HG03439 (cell line): Measurements from ENCODE around the gene VAV2.
"Not testable (repeated sequence)": the region's sequence is repeated elsewhere in the genome, so short reads cannot be mapped to it uniquely, and the experiment has no call there.

ENCODE experiments used
- ATAC-seq: cut with Tn5 transposase; IDR thresholded peaks from one replicate; pipeline ENCODE4 v1.9.1; 2021; ENCODE audit warnings: mild to moderate bottlenecking, moderate library complexity; ENCODE audit not compliant: unreplicated experiment

VAV2 gene

GRCh38 chr9:133969681-133970580, 22.2 kb downstream of the VAV2 start:
- no peak for ATAC-seq

DNA sequence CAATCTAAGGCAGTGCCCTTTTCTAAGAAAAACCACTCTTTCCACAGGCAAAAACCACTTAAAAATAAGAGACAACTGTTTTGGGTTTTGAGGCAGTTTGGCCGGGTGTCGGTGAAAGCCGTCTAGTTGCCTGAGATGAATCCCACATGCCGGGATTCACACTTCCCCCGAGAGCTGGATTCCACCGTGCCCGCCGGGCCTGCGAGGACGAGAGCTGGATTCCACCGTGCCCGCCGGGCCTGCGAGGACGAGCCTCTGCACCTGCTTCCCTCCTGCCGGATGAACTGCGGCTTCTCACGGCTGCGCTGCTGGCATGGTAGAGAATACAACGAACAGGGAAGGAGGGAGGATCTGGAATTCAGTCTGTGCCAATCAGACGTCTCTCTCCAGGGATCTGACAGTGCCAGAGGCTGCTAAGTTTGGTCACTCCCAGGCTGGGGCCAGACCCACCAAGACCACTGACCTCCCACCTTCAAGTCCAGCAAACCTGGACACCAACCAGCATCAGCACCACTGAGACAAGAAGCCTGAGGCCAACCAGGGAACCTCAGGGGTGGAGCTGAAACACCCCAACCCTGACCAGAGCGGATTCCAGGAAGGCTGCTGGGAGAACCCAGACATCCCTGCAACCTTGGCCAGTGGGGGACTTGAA, 23.0 kb downstream of the VAV2 start:
- no peak for ATAC-seq

DNA sequence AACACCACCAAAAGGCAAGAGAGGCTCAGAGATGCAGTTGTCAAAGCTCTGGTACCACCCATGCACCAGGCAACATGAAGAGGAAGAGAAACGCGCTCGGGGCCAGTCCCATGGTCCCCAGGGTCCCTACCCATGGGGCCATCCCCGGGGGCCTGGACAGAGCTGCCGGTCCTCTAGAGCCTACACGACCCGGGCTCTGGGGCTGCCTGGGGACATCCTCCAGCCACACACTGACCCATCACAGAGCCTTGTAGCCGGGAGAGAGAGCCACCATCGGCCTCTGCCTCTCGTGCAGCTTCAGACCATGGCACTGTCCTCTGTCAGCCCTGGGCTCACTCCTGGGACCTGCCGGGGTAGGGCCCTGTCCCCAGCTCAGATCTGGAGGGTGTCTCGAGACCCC, 23.7 kb downstream of the VAV2 start:
- ATAC-seq = no peak

DNA sequence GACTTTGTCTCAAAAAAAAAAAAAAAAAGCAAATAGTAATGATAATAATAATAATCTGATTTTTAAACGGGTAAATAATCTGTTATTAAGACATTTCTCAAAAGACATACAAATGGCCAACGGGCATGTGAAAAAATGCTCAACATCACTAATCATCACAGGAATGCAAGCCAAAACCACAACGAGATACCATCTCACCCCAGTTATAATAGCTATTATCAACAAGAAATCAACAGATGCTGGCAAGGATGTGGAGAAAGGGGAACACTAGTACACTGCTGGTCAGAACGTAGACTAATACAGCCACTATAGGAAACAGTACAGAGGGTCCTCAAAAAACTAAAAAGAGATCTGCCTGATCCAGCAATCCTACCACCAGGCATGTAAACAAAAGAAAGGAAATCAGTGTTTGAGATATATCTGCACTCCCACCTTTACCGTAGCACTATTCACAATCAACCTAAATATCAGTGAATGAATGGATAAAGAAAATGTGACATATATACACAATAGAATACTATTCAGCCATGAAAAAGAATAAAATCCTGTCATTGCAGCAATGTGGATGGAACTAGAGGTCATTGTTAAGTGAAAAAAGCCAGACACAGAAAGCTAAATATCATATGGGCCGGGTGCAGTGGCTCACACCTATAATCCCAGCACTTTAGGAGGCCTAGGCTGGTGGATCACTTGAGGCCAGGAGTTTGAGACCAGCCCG, 24.9 kb downstream of the VAV2 start:
- no peak for ATAC-seq

GRCh38 chr9:133964463-133964862, 27.7 kb downstream of the VAV2 start:
- ATAC-seq = no peak

- no peak for ATAC-seq
These were observed 29.0 kb downstream of the VAV2 start for GRCh38 chr9:133963166-133963565.

GRCh38 chr9:133962341-133962740, 29.8 kb downstream of the VAV2 start:
- ATAC-seq = no peak

GRCh38 chr9:133961226-133962165, 30.6 kb downstream of the VAV2 start:
- ATAC-seq = no peak

GRCh38 chr9:133960568-133961129, 31.5 kb downstream of the VAV2 start:
- no peak for ATAC-seq

DNA sequence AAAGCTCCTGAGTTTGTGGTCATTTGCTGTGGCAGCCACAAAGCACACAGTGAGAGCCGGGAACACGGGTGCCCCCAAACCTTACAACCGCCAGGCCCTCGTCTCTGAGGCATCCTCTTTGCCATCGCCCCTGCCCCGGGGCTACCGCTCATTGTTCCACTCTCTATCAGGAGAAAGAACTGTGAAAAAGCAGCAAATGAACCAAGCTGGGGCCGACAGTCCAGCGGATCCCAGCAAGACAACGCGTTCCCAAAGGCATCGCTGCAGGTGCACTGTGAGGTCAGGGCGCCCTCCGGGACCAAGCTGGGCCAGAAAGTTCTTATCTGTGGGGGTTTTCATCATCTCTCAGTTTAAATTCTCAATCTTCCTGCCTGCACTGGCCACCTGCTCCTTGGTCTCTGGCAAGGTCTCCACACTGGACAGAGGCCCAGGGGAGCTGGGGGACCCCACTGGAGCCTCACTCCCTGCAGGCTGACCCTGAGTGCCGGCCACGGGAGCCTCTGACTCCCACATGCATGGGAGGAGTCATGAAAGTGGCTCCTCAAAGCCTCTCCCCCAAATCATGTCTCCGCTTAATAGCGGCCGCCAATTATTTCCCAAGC, 32.1 kb downstream of the VAV2 start:
- no peak for ATAC-seq

- ATAC-seq = no peak
These were observed 33.0 kb downstream of the VAV2 start for GRCh38 chr9:133959171-133959570.

- no peak for ATAC-seq
These were observed 33.4 kb downstream of the VAV2 start for GRCh38 chr9:133958756-133959155.

DNA sequence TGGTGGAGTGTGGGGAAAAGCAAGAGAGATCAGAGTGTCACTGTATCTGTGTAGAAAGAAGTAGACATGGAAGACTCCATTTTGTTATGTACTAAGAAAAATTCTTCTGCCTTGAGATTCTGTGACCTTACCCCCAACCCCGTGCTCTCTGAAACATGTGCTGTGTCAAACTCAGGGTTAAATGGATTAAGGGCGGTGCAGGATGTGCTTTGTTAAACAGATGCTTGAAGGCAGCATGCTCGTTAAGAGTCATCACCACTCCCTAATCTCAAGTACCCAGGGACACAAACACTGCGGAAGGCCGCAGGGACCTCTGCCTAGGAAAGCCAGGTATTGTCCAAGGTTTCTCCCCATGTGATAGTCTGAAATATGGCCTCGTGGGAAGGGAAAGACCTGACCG, 34.4 kb downstream of the VAV2 start:
- ATAC-seq = not testable (repeated sequence)

DNA sequence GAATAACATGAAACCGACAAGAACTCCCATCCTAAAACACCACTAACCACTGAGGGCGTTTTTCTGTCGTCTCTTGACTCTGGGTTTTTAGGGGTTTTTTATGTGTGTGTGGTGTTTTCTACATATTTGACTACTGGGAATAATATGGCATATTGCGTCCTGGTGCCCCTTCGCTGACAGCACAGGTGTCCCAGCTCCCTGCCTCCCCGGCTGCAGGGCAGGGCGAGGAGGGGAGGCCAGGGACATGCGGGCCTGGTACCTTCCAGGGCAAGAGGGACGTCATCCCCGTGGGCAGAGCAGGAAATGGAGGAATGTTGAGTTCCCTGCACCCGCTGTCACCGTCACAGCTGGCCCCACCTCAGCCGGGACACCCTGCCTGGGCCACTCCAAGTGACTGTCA, 34.8 kb downstream of the VAV2 start:
- no peak for ATAC-seq

DNA sequence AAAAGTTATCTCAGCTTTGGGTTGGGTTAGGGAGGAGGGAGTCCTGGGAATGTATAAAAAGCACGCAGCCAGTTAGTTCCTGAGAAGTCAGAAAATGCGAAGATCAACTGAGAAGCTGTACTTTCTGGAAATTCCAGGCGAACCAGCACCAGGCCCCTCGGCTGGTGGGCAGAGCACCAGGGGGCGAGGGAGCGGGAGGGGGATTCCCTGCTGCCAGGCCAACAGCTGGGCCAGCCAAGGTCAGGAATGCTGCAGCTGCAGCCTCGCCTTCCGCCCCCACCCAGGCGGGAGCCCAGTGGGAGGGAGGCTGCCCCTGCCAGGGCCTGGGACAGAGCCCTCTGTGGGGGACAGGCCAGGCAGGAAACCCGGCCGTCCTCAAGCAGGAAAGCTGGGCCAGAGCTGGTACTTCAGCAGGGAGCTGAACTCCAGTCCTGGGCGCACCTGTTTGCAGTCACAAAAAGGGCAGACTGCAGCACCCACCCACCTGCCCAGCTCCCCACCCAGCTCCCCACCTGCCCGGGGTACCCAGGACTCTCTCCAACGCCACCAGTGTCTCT, 35.5 kb downstream of the VAV2 start:
- ATAC-seq = no peak

GRCh38 chr9:133955821-133956411, 36.2 kb downstream of the VAV2 start:
- no peak for ATAC-seq

- ATAC-seq = no peak
These were observed 37.1 kb downstream of the VAV2 start for GRCh38 chr9:133954862-133955529.

DNA sequence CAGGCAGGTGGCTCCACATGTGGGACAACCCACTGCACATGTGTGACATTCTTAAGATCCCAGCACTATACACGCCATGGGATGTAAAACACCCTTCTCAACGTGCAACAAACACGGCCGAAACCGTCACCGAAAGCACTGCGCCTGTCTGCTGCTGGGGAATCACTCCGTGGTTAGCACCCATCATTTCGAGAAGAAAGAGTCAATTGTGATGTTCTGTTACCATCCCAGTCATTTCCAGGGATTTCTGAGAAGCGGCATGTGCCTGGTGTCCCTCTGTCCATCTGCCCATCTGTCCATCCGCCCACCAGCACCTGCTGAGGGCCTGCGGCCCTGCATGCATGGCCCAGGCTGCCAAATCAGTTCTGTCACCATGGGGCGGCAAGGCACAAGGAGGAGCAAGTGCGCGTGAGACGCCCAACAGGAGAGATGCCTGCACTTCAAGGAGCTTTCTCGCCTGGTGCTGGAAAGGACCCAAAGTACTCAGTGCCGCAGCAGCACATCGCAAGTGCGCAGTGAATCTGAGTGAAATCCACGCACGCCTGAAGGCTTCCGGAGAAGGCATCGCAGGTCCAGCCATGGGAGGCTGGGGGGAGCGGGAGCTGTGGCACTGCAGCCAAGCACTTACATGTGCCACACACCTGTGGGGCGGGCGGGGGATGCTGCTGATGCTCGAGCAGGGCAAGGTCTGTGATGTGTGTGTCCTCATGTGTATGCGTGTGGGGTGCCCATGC, 38.0 kb downstream of the VAV2 start:
- no peak for ATAC-seq
